Calu3 (cell line): Measurements from ENCODE around the gene SEC31B. TPM values are rescaled to one million over a fixed set of nuclear protein-coding genes. Genes with fewer than 3 reads are reported as not detected.

ENCODE experiments used
- BruUV-seq: library from RNA; stranded (reverse); fragments of 400-500 nt; replicated peaks from 2 replicates; lab custom pipeline; 2021; lab: Mats Ljungman, UMichigan
- CTCF ChIA-PET: fragments of 300-600 bp; sonication (Branson Sonifier 250); formaldehyde crosslinking; loops from one replicate; lab custom pipeline; 2022; ENCODE audit warnings: antibody characterized with exemption; lab: Charles Lee
- DNase-seq: peaks from one replicate; pipeline ENCODE4 v3.0.0; 2022
- H3K27ac Mint-ChIP-seq: one replicate; pipeline ENCODE4 v1.8.0; 2022; ENCODE audit warnings: mixed read lengths; ENCODE audit not compliant: unreplicated experiment
- H3K27me3 Mint-ChIP-seq: one replicate; pipeline ENCODE4 v1.8.0; 2022; ENCODE audit warnings: mixed read lengths; ENCODE audit not compliant: unreplicated experiment
- H3K36me3 Mint-ChIP-seq: one replicate; pipeline ENCODE4 v1.8.0; 2022; ENCODE audit warnings: mild to moderate bottlenecking, moderate library complexity, mixed read lengths; ENCODE audit not compliant: insufficient read depth, unreplicated experiment
- H3K4me1 Mint-ChIP-seq: one replicate; pipeline ENCODE4 v1.8.0; 2022; ENCODE audit warnings: mild to moderate bottlenecking, low read depth, mixed read lengths; ENCODE audit not compliant: unreplicated experiment
- H3K4me3 Mint-ChIP-seq: one replicate; pipeline ENCODE4 v1.8.0; 2022; ENCODE audit warnings: mild to moderate bottlenecking, low read depth, moderate library complexity, mixed read lengths; ENCODE audit not compliant: unreplicated experiment
- H3K9me3 Mint-ChIP-seq: one replicate; pipeline ENCODE4 v1.8.0; 2022; ENCODE audit warnings: low read depth, mixed read lengths; ENCODE audit not compliant: unreplicated experiment
- intact Hi-C: fragments of 100-400 bp; cut with micrococcal nuclease; formaldehyde crosslinking; loops from one replicate; pipeline ENCODE4 v1.10.0; 2022; ENCODE audit not compliant: unreplicated experiment
- total RNA-seq: library from RNA; stranded (reverse); gene quantifications from 2 replicates; pipeline ENCODE4 v1.2.3, GENCODE V29; 2022
- TF ChIP-seq, protein P1 (sequence below): fragments of 200-600 bp; IDR thresholded peaks from one replicate; pipeline ENCODE4 v1.8.0; 2022; ENCODE audit warnings: antibody characterized with exemption; ENCODE audit not compliant: unreplicated experiment

The SEC31B gene
- total RNA-seq, 1 experiment from 2014 or later = 6.5 TPM

- intact Hi-C loops = loop anchor here (2.0 kb wide), 1 partner anchor 74 kb away; no protein-coding TSS in a partner anchor
- CTCF ChIA-PET = interaction anchor here (0.7 to 1.6 kb wide), 7 partner anchors 10 to 370 kb away, joined by 3 to 8 read pairs (median 5); partner anchors contain the start of gene HIF1AN
- TF ChIP-seq, protein P1, sequence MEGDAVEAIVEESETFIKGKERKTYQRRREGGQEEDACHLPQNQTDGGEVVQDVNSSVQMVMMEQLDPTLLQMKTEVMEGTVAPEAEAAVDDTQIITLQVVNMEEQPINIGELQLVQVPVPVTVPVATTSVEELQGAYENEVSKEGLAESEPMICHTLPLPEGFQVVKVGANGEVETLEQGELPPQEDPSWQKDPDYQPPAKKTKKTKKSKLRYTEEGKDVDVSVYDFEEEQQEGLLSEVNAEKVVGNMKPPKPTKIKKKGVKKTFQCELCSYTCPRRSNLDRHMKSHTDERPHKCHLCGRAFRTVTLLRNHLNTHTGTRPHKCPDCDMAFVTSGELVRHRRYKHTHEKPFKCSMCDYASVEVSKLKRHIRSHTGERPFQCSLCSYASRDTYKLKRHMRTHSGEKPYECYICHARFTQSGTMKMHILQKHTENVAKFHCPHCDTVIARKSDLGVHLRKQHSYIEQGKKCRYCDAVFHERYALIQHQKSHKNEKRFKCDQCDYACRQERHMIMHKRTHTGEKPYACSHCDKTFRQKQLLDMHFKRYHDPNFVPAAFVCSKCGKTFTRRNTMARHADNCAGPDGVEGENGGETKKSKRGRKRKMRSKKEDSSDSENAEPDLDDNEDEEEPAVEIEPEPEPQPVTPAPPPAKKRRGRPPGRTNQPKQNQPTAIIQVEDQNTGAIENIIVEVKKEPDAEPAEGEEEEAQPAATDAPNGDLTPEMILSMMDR = peak; percentile 14
- H3K27ac Mint-ChIP-seq = no peak overlapping the region
- H3K9me3 Mint-ChIP-seq = no peaks in the 10 kb centered on the region
- peaks cover 8% of the 10 kb centered on the region for H3K4me1 Mint-ChIP-seq
- peak; percentile 27 for DNase-seq
- no TSS peak for BruUV-seq
- H3K36me3 Mint-ChIP-seq = no peaks in the 10 kb centered on the region
- no peak overlapping the region for H3K4me3 Mint-ChIP-seq
- no peaks in the 10 kb centered on the region for H3K27me3 Mint-ChIP-seq
Observed at GRCh38 chr10:100508691-100509150, 10.9 kb downstream of the SEC31B start.

GRCh38 chr10:100508266-100508665, 11.4 kb downstream of the SEC31B start:
- BruUV-seq = no TSS peak
- intact Hi-C loops = loop anchor here (2.0 kb wide), 1 partner anchor 73 kb away; no protein-coding TSS in a partner anchor
- Mint-ChIP-seq H3K36me3 (no peaks in the 10 kb centered on the region), H3K4me1 (peaks cover 8% of the 10 kb centered on the region), H3K4me3 (no peak overlapping the region), H3K9me3 (no peaks in the 10 kb centered on the region), H3K27me3 (no peaks in the 10 kb centered on the region), H3K27ac (no peak overlapping the region)
- CTCF ChIA-PET = interaction anchor here (1.0 to 1.6 kb wide), 6 partner anchors 10 to 370 kb away, joined by 3 to 8 read pairs (median 5); partner anchors contain the start of gene HIF1AN
- TF ChIP-seq, protein P1 = no peak
- DNase-seq = no peak

- Mint-ChIP-seq H3K27ac (no peak overlapping the region), H3K27me3 (no peaks in the 10 kb centered on the region), H3K4me3 (no peak overlapping the region), H3K4me1 (peaks cover 8% of the 10 kb centered on the region), H3K36me3 (no peaks in the 10 kb centered on the region), H3K9me3 (no peaks in the 10 kb centered on the region)
- no peak for DNase-seq
- TF ChIP-seq, protein P1 = no peak
- intact Hi-C loops = no loop called here
- CTCF ChIA-PET = interaction anchor here (0.5 kb wide), 1 partner anchor 647 kb away, joined by 4 read pairs; no protein-coding TSS in a partner anchor
- BruUV-seq = no TSS peak
Observed at GRCh38 chr10:100507357-100507732, 12.3 kb downstream of the SEC31B start.

GRCh38 chr10:100506596-100507356, 12.9 kb downstream of the SEC31B start:
- Mint-ChIP-seq H3K36me3 (no peaks in the 10 kb centered on the region), H3K4me3 (no peak overlapping the region), H3K9me3 (no peaks in the 10 kb centered on the region), H3K4me1 (peaks cover 8% of the 10 kb centered on the region), H3K27ac (no peak overlapping the region), H3K27me3 (no peaks in the 10 kb centered on the region)
- BruUV-seq = no TSS peak
- DNase-seq = no peak
- CTCF ChIA-PET = interaction anchor here (0.5 kb wide), 1 partner anchor 646 kb away, joined by 4 read pairs; no protein-coding TSS in a partner anchor
- TF ChIP-seq, protein P1 = no peak
- intact Hi-C loops = no loop called here
